Nephron (organoid): Measurements from ENCODE around the gene MCHR1.

Experiments
- H3K27ac Mint-ChIP-seq, 3 experiments: 2 replicates each; pipeline ENCODE4 v1.8.0; 2020; ENCODE audit warnings: mixed read lengths in 3 of 3, mild to moderate bottlenecking in 2 of 3, moderate library complexity in 1 of 3
- H3K27me3 Mint-ChIP-seq: 2 replicates; pipeline ENCODE4 v1.8.0; 2021; ENCODE audit warnings: low read depth, mild to moderate bottlenecking, moderate library complexity, mixed read lengths
- H3K36me3 Mint-ChIP-seq: 2 replicates; pipeline ENCODE4 v1.8.0; 2020; ENCODE audit warnings: low read depth, mixed read lengths
- H3K4me1 Mint-ChIP-seq: 2 replicates; pipeline ENCODE4 v1.8.0; 2020; ENCODE audit warnings: mixed read lengths
- H3K4me3 Mint-ChIP-seq, 3 experiments: 2 replicates each; pipeline ENCODE4 v1.8.0; 2020; ENCODE audit warnings: mild to moderate bottlenecking in 3 of 3, mixed read lengths in 3 of 3, moderate library complexity in 2 of 3
- H3K9me3 Mint-ChIP-seq: 2 replicates; pipeline ENCODE4 v1.8.0; 2020; ENCODE audit warnings: mixed read lengths
- CTCF ChIP-seq, 3 experiments: fragments of 200-600 bp; sonication (generic); IDR thresholded peaks; one replicate each; pipeline ENCODE4 v1.5.0; 2021; ENCODE audit warnings: antibody characterized with exemption in 3 of 3; ENCODE audit not compliant: unreplicated experiment in 3 of 3

Gene MCHR1

GRCh38 chr22:40727964-40728615 is 48.8 kb downstream of the MCHR1 start:
- Mint-ChIP-seq H3K36me3 (no peaks in the 10 kb centered on the region), H3K27me3 (no peaks in the 10 kb centered on the region), H3K9me3 (no peaks in the 10 kb centered on the region), H3K4me1 (peaks cover 36% of the 10 kb centered on the region), H3K27ac (peak overlapping the region; percentile 75 to 88 (median 87)), H3K4me3 (no peak overlapping the region)
- no peak for TF ChIP-seq CTCF (IDR thresholded peaks at IDR 0.05; ENCODE audit: unreplicated experiment in 3 of 3)

GRCh38 chr22:40728731-40729189 is 49.5 kb downstream of the MCHR1 start:
- peak overlapping the region; percentile 75 to 88 (median 87) for H3K27ac Mint-ChIP-seq
- TF ChIP-seq CTCF (IDR thresholded peaks at IDR 0.05; ENCODE audit: unreplicated experiment in 3 of 3), result no peak
- peaks cover 36% of the 10 kb centered on the region for H3K4me1 Mint-ChIP-seq
- H3K36me3 Mint-ChIP-seq, result no peaks in the 10 kb centered on the region
- no peaks in the 10 kb centered on the region for H3K27me3 Mint-ChIP-seq
- no peak overlapping the region for H3K4me3 Mint-ChIP-seq
- no peaks in the 10 kb centered on the region for H3K9me3 Mint-ChIP-seq

- TF ChIP-seq CTCF (IDR thresholded peaks at IDR 0.05; ENCODE audit: unreplicated experiment in 3 of 3), result no peak
- H3K27me3 Mint-ChIP-seq, result no peaks in the 10 kb centered on the region
- no peak overlapping the region for H3K4me3 Mint-ChIP-seq
- peak overlapping the region; percentile 75 to 88 (median 87) for H3K27ac Mint-ChIP-seq
- H3K4me1 Mint-ChIP-seq, result peaks cover 36% of the 10 kb centered on the region
- no peaks in the 10 kb centered on the region for H3K36me3 Mint-ChIP-seq
- peaks cover 2% of the 10 kb centered on the region for H3K9me3 Mint-ChIP-seq
Observed at GRCh38 chr22:40729284-40729683, 50.0 kb downstream of the MCHR1 start.
